SJCRH30 (cell line): ENCODE measurements around the gene BHLHA9. TPM values are rescaled to one million over a fixed set of nuclear protein-coding genes. Genes with fewer than 3 reads are reported as not detected.

Source experiments
- DNase-seq, 2 experiments: peaks; one replicate each; pipeline ENCODE4 v3.0.0-alpha.2; 2015 to 2020
- H3K27ac ChIP-seq: fragments of 250-450 bp; sonication (Bioruptor Pico); 2 replicates; pipeline ENCODE4 v1.5.1; 2020; ENCODE audit warnings: mild to moderate bottlenecking, moderate library complexity
- H3K27me3 ChIP-seq: fragments of 250-450 bp; sonication (Bioruptor Pico); 2 replicates; pipeline ENCODE4 v1.5.1; 2020; ENCODE audit warnings: mild to moderate bottlenecking, moderate library complexity
- H3K36me3 ChIP-seq: fragments of 250-450 bp; sonication (Bioruptor Pico); 2 replicates; pipeline ENCODE4 v1.5.1; 2020; ENCODE audit warnings: mild to moderate bottlenecking, moderate library complexity
- H3K4me1 ChIP-seq: fragments of 250-450 bp; sonication (Bioruptor Pico); 2 replicates; pipeline ENCODE4 v1.5.1; 2020; ENCODE audit warnings: mild to moderate bottlenecking, moderate library complexity
- H3K4me3 ChIP-seq: fragments of 250-450 bp; sonication (Bioruptor Pico); 2 replicates; pipeline ENCODE4 v1.5.1; 2020; ENCODE audit warnings: mild to moderate bottlenecking, moderate library complexity
- H3K9me3 ChIP-seq: fragments of 250-450 bp; sonication (Bioruptor Pico); replicated peaks from 2 replicates; pipeline ENCODE4 v1.5.1; 2020; ENCODE audit warnings: mild to moderate bottlenecking, moderate library complexity
- total RNA-seq: library from RNA; depleted of rRNA; stranded (reverse); fragments of >200 nt; shearing (Covaris generic); gene quantifications from 2 replicates; pipeline ENCODE4 v1.2.3, GENCODE V29; 2014

Gene BHLHA9
- total RNA-seq, 1 experiment from 2014 or later: not detected

- H3K27me3 ChIP-seq: no peaks in the 10 kb centered on the region
- H3K9me3 ChIP-seq: no peaks in the 10 kb centered on the region
- no peak overlapping the region for H3K27ac ChIP-seq
- no peaks in the 10 kb centered on the region for H3K4me1 ChIP-seq
- no peak for DNase-seq
- H3K36me3 ChIP-seq: no peaks in the 10 kb centered on the region
- H3K4me3 ChIP-seq: no peak overlapping the region
These were observed 3.4 kb downstream of the BHLHA9 start for GRCh38 chr17:1273492-1274244.

- H3K27ac ChIP-seq: no peak overlapping the region
- no peaks in the 10 kb centered on the region for H3K4me1 ChIP-seq
- H3K27me3 ChIP-seq: no peaks in the 10 kb centered on the region
- H3K9me3 ChIP-seq: no peaks in the 10 kb centered on the region
- no peaks in the 10 kb centered on the region for H3K36me3 ChIP-seq
- H3K4me3 ChIP-seq: no peak overlapping the region
- DNase-seq: no peak
These were observed 4.0 kb downstream of the BHLHA9 start for GRCh38 chr17:1274245-1274608.

GRCh38 chr17:1275205-1275961 is 5.1 kb downstream of the BHLHA9 start:
- Histone ChIP-seq H3K4me1 (no peaks in the 10 kb centered on the region), H3K9me3 (no peaks in the 10 kb centered on the region), H3K27me3 (no peaks in the 10 kb centered on the region; the same call in 1 of the 2 replicates), H3K36me3 (no peaks in the 10 kb centered on the region), H3K4me3 (no peak overlapping the region), H3K27ac (no peak overlapping the region)
- DNase-seq: no peak

DNA sequence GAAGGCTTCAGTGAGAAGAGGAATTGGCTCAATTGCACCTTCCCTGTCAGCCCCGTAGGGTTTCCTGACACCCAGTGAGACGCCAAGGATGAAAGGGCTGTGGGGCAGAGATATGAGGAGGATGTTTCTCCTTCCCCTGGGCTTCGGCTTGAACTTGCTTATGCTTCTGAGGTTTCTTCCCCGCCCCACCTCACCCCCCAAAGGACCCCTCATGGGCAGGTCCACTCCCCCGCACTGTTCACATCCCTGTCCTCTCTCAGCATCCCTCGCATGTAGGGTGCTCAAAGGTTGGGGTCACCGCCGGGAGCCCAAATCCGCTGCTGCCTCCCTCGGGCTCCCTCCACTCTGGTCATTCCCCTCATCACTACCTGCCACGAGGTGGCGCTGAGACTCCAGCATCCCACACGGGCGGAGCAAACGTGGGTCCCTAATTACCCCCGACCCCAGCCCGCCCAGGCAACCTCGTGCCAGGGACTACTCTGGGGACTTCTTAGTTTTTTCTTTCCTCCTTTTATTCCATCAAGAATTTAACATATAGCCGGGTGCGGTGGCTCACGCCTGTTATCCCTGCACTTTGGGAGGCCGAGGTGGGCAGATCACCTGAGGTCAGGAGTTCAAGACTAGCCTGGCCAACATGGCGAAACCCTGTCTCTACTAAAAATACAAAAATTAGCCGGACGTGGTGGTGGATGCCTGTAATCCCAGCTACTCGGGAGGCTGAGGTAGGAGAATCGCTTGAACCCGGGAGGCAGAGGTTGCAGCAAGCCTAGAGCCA is 5.9 kb downstream of the BHLHA9 start:
- no peaks in the 10 kb centered on the region for H3K36me3 ChIP-seq
- no peaks in the 10 kb centered on the region for H3K9me3 ChIP-seq
- no peaks in the 10 kb centered on the region for H3K4me1 ChIP-seq
- peak; percentile 49 to 66 for DNase-seq
- no peak overlapping the region for H3K27ac ChIP-seq
- no peaks in the 10 kb centered on the region; the same call in 1 of the 2 replicates for H3K27me3 ChIP-seq
- H3K4me3 ChIP-seq: no peak overlapping the region

GRCh38 chr17:1280652-1281051 is 10.4 kb downstream of the BHLHA9 start:
- Histone ChIP-seq H3K36me3 (no peaks in the 10 kb centered on the region), H3K4me3 (no peak overlapping the region), H3K27ac (no peak overlapping the region), H3K4me1 (no peaks in the 10 kb centered on the region), H3K9me3 (no peaks in the 10 kb centered on the region), H3K27me3 (no peaks in the 10 kb centered on the region; the same call in 1 of the 2 replicates)
- DNase-seq: no peak

DNA sequence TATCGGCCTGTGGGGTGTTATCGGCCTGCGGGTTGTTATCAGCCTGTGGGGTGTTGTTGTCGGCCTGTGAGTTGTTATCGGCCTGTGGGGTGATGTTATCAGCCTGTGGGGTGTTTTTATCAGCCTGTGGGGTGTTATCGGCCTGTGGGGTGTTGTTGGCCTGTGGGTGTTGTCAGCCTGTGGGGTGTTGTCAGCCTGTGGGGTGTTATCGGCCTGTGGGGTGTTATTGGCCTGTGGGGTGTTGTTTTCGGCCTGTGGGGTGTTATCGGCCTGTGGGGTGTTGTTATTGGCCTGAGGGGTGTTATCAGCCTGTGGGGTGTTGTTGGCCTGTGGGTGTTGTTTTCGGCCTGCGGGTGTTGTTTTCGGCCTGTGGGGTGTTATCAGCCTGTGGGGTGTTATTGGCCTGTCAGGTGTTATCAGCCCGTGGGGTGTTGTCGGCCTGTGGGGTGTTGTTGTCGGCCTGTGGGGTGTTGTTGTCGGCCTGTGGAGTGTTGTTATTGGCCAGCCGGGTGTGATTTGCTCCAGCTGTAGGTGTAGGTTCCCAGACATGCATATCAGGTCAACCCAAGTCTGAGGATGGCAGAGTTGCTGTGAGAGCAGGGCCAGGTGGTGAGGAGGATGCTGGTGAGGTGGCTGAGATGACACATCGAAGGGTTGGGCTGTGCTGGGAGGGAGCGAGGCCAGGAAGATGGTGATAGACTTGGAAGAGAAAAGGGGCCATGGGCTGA is 16.3 kb downstream of the BHLHA9 start:
- Histone ChIP-seq H3K4me1 (no peaks in the 10 kb centered on the region), H3K27ac (no peak overlapping the region), H3K9me3 (no peaks in the 10 kb centered on the region), H3K27me3 (no peaks in the 10 kb centered on the region), H3K36me3 (no peaks in the 10 kb centered on the region), H3K4me3 (no peak overlapping the region)
- no peak for DNase-seq

- H3K27me3 ChIP-seq: no peaks in the 10 kb centered on the region
- no peaks in the 10 kb centered on the region for H3K4me1 ChIP-seq
- no peak for DNase-seq
- H3K36me3 ChIP-seq: no peaks in the 10 kb centered on the region
- H3K4me3 ChIP-seq: no peak overlapping the region
- no peaks in the 10 kb centered on the region for H3K9me3 ChIP-seq
- H3K27ac ChIP-seq: no peak overlapping the region
These were observed 19.5 kb downstream of the BHLHA9 start for GRCh38 chr17:1289695-1290094.

DNA sequence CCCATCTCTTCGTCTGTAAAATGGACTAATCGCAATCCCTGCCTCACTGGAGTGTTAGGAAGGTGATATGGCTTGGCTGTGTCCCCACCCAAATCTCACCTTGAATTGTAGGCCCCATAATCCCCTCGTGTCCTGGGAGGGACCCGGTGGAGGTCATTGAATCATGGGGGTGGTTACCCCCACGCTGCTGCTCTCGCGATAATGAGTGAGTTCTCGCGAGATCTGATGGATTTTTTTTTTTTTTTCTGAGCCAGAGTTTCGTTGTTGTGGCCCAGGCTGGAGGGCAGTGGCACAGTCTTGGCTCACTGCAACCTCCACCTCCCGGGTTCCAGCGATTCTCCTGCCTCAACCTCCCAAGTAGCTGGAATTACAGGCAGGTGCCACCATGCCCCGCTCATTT is 20.4 kb downstream of the BHLHA9 start:
- H3K9me3 ChIP-seq: no peaks in the 10 kb centered on the region
- no peaks in the 10 kb centered on the region for H3K36me3 ChIP-seq
- no peaks in the 10 kb centered on the region for H3K4me1 ChIP-seq
- H3K27ac ChIP-seq: no peak overlapping the region
- H3K27me3 ChIP-seq: no peaks in the 10 kb centered on the region
- no peak overlapping the region for H3K4me3 ChIP-seq
- no peak for DNase-seq

DNA sequence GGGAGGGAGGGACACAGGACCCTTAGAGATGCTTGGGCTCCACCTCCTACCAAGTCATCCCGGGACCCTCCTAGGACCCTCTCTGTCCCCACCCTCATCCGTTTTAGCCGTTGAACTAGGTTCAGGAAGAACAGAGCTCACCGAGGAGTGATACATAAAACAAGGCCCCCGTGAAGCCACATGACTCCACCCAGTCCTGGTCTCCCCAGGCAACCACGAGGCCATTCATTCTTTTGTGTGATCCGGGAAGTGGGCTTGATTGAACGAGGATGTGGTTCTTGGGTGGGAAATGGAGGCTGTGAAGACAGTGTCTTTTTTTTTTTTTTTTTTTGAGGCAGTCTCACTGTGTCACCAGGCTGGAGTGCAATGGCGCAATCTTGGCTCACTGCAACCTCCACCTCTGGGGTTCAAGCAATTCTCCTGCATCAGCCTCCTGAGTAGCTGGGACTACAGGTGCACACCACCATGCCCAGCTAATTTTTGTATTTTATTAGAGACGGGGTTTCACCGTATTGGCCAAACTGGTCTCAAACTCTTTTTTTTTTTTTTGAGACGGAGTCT is 24.0 kb downstream of the BHLHA9 start:
- no peaks in the 10 kb centered on the region for H3K4me1 ChIP-seq
- no peak for DNase-seq
- H3K36me3 ChIP-seq: no peaks in the 10 kb centered on the region
- H3K27me3 ChIP-seq: no peaks in the 10 kb centered on the region
- H3K4me3 ChIP-seq: no peak overlapping the region
- H3K9me3 ChIP-seq: no peaks in the 10 kb centered on the region
- no peak overlapping the region for H3K27ac ChIP-seq

DNA sequence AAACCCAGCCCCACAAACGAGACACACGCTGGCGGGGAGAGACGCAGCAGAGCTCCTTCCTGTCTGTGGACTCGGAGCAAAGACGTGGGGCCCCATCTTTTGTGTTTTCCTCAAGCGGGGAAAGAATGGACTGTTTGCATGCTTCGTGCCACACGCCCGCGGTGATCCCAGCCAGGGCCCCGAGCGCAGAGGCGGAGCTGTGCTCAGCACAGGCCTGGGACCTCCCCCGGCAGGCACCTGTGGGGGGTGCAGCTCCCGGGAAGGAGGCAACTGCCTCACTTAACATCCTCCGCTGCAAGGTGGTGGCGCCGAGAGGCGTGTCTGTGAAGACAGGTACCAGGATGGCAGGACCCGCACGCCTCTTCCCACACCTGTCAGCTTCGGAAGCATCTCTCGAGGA is 28.4 kb downstream of the BHLHA9 start:
- H3K4me3 ChIP-seq: no peak overlapping the region
- no peak for DNase-seq
- H3K4me1 ChIP-seq: no peaks in the 10 kb centered on the region
- no peak overlapping the region for H3K27ac ChIP-seq
- H3K27me3 ChIP-seq: no peaks in the 10 kb centered on the region
- H3K9me3 ChIP-seq: no peaks in the 10 kb centered on the region
- no peaks in the 10 kb centered on the region for H3K36me3 ChIP-seq

GRCh38 chr17:1299552-1300370 is 29.5 kb downstream of the BHLHA9 start:
- no peak for DNase-seq
- Histone ChIP-seq H3K9me3 (no peaks in the 10 kb centered on the region), H3K4me3 (no peak overlapping the region), H3K4me1 (no peaks in the 10 kb centered on the region), H3K27ac (no peak overlapping the region), H3K36me3 (no peaks in the 10 kb centered on the region), H3K27me3 (no peaks in the 10 kb centered on the region)

DNA sequence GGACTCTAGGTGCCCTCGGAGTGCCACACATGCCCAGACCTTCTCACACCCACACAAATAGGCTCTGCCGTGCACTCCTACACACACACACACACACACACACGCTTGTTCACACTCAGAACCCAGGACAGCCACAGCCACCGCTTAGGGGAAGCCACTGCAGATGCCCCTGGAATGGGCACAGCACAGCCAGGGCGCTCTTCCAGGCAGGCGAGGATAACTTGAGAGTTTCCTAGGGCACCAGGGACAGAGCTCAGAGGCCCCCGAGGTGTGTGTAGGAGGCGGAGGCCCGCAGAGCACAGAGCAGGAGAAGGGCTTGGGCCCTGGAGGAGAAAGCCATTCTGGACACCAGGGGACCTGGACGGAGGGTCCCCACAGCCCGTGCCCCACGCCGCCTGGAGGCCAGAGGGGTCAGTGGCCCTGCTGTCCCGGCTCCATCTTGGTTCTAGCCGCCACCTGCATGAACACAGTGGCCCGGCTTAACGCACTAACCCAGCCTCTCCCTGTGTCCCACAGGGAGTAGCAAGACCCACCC is 30.2 kb downstream of the BHLHA9 start:
- Histone ChIP-seq H3K27ac (no peak overlapping the region), H3K36me3 (no peaks in the 10 kb centered on the region), H3K4me3 (no peak overlapping the region), H3K9me3 (no peaks in the 10 kb centered on the region), H3K27me3 (no peaks in the 10 kb centered on the region), H3K4me1 (no peaks in the 10 kb centered on the region)
- DNase-seq: no peak

- DNase-seq: no peak
- Histone ChIP-seq H3K4me1 (no peaks in the 10 kb centered on the region), H3K9me3 (no peaks in the 10 kb centered on the region), H3K27me3 (no peaks in the 10 kb centered on the region), H3K27ac (no peak overlapping the region), H3K4me3 (no peak overlapping the region), H3K36me3 (no peaks in the 10 kb centered on the region)
These were observed 31.3 kb downstream of the BHLHA9 start for GRCh38 chr17:1301546-1301945.
